Ectodermal cell (in vitro differentiated cells): ENCODE results near the gene RASIP1. TPM values are rescaled to one million over a fixed set of nuclear protein-coding genes. Genes with fewer than 3 reads are reported as not detected.
A peak's percentile ranks its signal among the peaks of the same experiment; 100 is the strongest.
"Not testable (repeated sequence)": the region's sequence is repeated elsewhere in the genome, so short reads cannot be mapped to it uniquely, and the experiment has no call there.

Source experiments
- H3K27ac ChIP-seq: 2 replicates; pipeline ENCODE4 v1.7.0; 2013; ENCODE audit warnings: mild to moderate bottlenecking, low read depth, low read length; ENCODE audit not compliant: insufficient read depth, poor library complexity, severe bottlenecking
- H3K27me3 ChIP-seq: 2 replicates; pipeline ENCODE4 v1.7.0; 2013; ENCODE audit warnings: mild to moderate bottlenecking, low read length; ENCODE audit not compliant: insufficient read depth, control insufficient read depth, poor library complexity, severe bottlenecking
- H3K36me3 ChIP-seq: one replicate; pipeline ENCODE4 v1.7.0; 2013; ENCODE audit warnings: low read length; ENCODE audit not compliant: control insufficient read depth, insufficient read depth
- H3K4me1 ChIP-seq: one replicate; pipeline ENCODE4 v1.7.0; 2013; ENCODE audit warnings: low read length; ENCODE audit not compliant: control insufficient read depth, insufficient read depth
- H3K4me3 ChIP-seq: 2 replicates; pipeline ENCODE4 v1.7.0; 2013; ENCODE audit warnings: low read depth, low read length, control low read depth; ENCODE audit not compliant: insufficient read depth
- H3K9me3 ChIP-seq: 2 replicates; pipeline ENCODE4 v1.7.0; 2013; ENCODE audit warnings: mild to moderate bottlenecking, low read length, moderate library complexity; ENCODE audit not compliant: control insufficient read depth
- WGBS, 2 experiments: methylation state at CpG; one replicate each; pipeline ENCODE4 v1.1.7; 2013; ENCODE audit warnings: missing lambda C conversion rate in 2 of 2; 5-methylcytosine and 5-hydroxymethylcytosine counted together
- polyA plus RNA-seq, 4 experiments: library from polyadenylated mRNA; stranded (reverse); fragments of 50-300 nt; gene quantifications; one replicate each; pipeline ENCODE4 v1.2.3, GENCODE V29; 2013

Gene RASIP1, protein sequence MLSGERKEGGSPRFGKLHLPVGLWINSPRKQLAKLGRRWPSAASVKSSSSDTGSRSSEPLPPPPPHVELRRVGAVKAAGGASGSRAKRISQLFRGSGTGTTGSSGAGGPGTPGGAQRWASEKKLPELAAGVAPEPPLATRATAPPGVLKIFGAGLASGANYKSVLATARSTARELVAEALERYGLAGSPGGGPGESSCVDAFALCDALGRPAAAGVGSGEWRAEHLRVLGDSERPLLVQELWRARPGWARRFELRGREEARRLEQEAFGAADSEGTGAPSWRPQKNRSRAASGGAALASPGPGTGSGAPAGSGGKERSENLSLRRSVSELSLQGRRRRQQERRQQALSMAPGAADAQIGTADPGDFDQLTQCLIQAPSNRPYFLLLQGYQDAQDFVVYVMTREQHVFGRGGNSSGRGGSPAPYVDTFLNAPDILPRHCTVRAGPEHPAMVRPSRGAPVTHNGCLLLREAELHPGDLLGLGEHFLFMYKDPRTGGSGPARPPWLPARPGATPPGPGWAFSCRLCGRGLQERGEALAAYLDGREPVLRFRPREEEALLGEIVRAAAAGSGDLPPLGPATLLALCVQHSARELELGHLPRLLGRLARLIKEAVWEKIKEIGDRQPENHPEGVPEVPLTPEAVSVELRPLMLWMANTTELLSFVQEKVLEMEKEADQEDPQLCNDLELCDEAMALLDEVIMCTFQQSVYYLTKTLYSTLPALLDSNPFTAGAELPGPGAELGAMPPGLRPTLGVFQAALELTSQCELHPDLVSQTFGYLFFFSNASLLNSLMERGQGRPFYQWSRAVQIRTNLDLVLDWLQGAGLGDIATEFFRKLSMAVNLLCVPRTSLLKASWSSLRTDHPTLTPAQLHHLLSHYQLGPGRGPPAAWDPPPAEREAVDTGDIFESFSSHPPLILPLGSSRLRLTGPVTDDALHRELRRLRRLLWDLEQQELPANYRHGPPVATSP
- polyA plus RNA-seq (2013, experiment 1 of 4), result 2.0 TPM
- 2.5 TPM for polyA plus RNA-seq (2013, experiment 2 of 4)
- polyA plus RNA-seq (2013, experiment 3 of 4), result 2.7 TPM
- 2.5 TPM for polyA plus RNA-seq (2013, experiment 4 of 4)

DNA sequence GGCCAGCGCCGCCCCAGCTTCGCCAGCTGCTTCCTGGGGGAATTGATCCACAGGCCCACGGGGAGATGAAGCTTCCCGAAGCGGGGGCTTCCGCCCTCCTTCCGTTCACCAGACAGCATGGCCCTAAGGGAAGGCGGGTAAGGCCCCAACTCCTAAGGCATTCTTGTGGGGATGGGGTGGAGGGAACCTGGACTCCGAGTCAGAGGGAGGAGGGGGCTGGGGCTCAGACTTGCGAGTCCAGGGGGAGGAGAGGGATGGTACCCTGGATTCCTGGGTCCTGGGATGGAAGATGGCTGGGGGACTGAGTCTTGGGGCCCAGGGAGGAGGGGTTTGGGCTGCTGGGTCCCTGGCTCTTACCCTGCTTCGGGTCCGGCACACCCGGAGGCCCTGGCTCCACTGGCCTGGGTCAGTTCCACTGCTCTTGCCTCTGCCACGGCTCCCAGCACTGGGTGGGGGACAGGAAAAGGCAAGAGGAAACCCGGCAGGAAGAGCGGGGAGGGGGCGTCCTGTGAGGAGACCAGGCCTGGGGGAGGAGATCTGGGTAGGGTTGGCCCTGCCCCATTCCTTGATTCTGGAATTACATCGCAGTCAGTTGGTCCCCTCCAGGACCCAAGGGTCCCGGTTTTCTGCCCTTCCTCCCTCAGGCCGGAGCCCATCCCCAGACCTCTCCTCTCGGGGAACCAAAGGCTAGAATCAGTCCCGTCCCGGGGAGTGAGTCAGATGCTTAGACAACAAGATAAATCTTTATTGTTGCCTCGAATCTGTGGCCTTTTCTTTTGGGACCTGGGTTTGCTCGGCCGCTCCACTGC is at the start of gene RASIP1:
Gene RASIP1, minus strand, starts transcription at position 447 of the 809 bp plus-strand sequence. Its CDS starts 328 bp downstream, at position 119.
- Histone ChIP-seq H3K27ac (no peak within 1 kb of the TSS), H3K27me3 (peaks cover 25% of the 10 kb centered on the region), H3K4me1 (peaks cover 5% of the 10 kb centered on the region), H3K36me3 (no peaks in the 10 kb centered on the region), H3K4me3 (peak within 1 kb of the TSS; percentile 51), H3K9me3 (no peaks in the 10 kb centered on the region)
- WGBS, 2 experiments, result 83 to 87% methylated on average over 27 of the region's 27 CpGs

DNA sequence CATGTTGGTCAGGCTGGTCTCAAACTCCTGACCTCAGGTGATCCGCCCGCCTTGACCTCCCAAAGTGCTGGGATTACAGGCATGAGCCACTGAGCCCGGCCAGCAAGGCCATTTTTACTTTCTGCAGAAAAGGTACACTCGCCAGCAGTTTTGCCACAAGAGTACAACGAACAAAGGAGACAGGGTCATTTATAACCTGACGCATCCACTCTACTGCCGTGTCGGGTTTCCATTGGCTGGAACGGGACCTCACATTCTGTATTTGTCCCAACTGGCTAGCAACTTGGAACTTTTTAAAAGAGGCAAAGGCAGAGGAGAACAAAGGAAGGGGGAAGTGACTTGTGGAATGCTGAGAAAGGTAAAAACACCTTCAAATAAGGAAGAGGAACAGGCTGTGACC is 46.9 kb upstream of the RASIP1 start:
- H3K27me3 ChIP-seq, H3K4me3 ChIP-seq, H3K4me1 ChIP-seq, H3K9me3 ChIP-seq, H3K36me3 ChIP-seq, H3K27ac ChIP-seq: not testable (repeated sequence)
- WGBS, 2 experiments, result 91 to 93% methylated on average over 9 of the region's 9 CpGs

DNA sequence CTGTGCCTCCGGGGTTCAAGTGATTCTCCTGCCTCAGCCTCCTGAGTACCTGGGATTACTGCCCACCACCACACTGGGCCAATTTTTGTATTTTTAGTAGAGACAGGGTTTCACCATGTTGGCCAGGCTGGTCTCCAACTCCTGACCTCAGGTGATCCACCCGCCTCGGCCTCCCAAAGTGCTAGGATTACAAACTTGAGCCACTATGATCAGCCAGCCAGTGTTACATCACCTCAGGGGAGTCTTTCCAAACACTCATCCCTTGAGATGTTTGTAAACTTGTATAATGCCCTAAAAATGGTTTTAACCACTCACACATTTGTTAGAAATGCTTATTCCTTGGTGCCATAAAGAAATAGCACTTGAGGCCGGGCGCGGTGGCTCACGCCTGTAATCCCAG is 46.0 kb upstream of the RASIP1 start:
- H3K27ac ChIP-seq, H3K4me1 ChIP-seq, H3K4me3 ChIP-seq, H3K27me3 ChIP-seq, H3K9me3 ChIP-seq, H3K36me3 ChIP-seq: not testable (repeated sequence)
- WGBS, 2 experiments, result 90 to 96% methylated on average over 7 of the region's 7 CpGs

DNA sequence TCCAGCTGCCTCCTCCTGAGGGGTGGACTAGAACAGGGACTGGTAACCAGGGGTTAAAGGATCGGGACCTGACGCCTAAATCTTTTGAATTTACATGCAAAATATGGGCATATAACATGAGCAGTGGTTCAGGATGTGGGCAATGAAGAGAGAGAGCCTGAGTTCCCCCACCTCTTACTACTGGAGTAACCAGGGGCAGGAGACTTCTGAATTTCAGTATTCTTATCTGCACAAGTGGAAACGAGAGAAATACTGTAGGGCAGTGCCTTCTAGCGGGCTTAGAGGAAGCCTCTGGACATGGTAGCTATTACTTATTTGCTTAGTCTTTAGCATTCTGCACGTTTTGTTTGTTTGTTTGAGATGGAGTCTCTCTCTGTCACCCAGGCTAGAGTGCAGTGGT is 44.1 kb upstream of the RASIP1 start:
- H3K27ac ChIP-seq, result no peak overlapping the region
- no peaks in the 10 kb centered on the region for H3K9me3 ChIP-seq
- no peaks in the 10 kb centered on the region for H3K36me3 ChIP-seq
- H3K4me1 ChIP-seq, result no peaks in the 10 kb centered on the region
- no peaks in the 10 kb centered on the region for H3K27me3 ChIP-seq
- no peak overlapping the region for H3K4me3 ChIP-seq
- WGBS, 2 experiments, result 80 to 90% methylated on average over 5 of the region's 5 CpGs

DNA sequence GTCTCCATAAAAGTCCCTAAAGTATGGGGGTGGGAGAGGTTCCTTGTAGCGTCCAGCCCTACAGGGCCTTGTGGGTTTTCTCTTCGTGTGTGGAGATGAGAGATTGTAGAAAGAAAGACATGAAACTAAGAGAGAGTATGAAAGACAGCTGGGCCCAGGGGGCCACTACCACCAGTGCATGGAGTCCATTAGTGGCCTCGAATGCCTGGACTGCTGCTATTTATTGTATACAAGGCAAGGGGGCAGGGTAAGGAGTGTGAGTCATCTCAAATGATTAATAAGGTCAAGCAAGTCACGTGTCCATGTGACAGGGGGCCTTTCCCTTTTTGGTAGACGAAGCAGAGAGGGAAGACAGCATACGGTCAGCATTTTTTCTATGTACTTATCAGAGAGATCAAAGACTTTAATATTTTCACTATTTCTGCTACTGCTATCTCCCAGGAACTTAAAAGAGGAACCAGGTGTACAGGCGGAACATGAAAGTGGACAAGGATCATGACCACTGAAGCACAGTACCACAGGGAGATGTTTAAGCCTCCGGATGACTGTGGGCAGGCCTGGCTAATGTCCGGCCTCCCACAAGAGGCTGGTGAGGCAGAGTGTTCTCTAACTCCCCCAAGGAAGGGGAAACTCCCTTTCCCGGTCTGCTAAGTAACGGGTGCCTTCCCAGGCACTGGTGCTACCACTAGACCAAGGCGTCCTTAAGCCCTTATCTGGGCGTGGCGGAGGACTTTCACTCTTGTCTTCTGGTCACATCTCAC is 40.4 kb upstream of the RASIP1 start:
- H3K4me3 ChIP-seq, result no peak overlapping the region
- H3K27me3 ChIP-seq, result no peaks in the 10 kb centered on the region
- H3K36me3 ChIP-seq, result no peaks in the 10 kb centered on the region
- WGBS, 2 experiments, result 90 to 91% methylated on average over 14 of the region's 14 CpGs
- H3K27ac ChIP-seq, result no peak overlapping the region
- no peaks in the 10 kb centered on the region for H3K9me3 ChIP-seq
- no peaks in the 10 kb centered on the region for H3K4me1 ChIP-seq

DNA sequence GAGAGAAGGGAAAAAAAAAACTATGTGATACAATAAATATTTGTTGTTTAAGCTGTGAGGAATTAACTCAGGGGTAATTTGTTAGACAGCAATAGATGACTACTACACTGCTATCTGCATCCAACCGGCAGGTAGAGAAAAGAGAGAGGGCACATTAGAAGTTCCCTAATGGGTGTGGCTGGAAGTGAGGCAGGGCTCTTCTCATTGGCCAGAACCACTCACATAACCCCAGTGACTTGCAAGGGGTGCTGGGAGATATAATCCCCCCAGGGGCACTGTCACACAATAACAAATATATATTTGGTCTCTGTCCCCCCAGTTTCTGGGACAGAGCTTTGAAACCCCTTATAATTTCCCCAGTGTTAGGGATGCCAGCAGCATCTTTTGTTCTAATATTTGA is 39.2 kb upstream of the RASIP1 start:
- WGBS, 2 experiments, result 56 to 93% methylated on average over 1 of the region's 1 CpG
- Histone ChIP-seq H3K27ac (no peak overlapping the region), H3K27me3 (no peaks in the 10 kb centered on the region), H3K4me1 (no peaks in the 10 kb centered on the region), H3K4me3 (no peak overlapping the region), H3K36me3 (no peaks in the 10 kb centered on the region), H3K9me3 (no peaks in the 10 kb centered on the region)

DNA sequence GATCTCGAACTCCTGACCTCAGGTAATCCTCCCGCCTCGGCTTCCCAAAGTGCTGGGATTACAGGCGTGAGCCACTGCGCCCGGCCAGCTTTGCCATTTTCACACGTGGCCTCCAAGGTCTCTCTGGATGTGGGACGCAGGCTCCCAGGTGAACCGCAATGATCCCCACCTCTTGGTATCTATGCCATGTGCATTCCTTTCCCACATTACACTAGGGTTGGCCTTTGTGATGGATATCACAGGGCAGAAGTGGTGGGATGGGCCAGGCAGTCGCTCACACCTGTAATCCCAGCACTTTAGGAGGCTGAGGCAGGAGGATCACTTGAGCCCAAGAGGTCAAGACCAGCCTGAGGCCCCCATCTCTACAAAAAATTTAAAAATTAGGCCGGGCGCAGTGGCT is 37.3 kb upstream of the RASIP1 start:
- Histone ChIP-seq H3K4me1 (no peaks in the 10 kb centered on the region), H3K36me3 (no peaks in the 10 kb centered on the region), H3K9me3 (no peaks in the 10 kb centered on the region), H3K4me3 (no peak overlapping the region), H3K27ac (no peak overlapping the region), H3K27me3 (no peaks in the 10 kb centered on the region)
- WGBS, 2 experiments, result 88 to 89% methylated on average over 12 of the region's 12 CpGs

DNA sequence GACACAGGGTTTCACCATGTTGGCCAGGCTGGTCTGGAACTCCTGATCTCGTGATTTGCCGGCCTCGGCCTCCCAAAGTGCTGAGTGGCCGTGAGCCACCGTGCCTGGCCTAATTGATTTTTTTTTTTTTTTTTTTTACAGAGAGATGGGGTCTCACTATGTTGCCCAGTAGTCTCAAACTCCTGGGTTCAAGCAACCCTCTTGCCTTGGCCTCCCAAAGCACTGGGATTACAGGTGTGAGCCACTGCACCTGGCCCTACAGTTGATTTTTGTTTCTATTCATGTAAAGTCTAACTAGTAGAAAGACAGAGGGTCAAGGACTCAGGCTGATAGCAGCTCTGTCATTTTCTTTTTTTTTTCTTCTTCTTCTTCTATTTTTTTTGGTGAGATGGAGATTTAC is 36.7 kb upstream of the RASIP1 start:
- H3K27me3 ChIP-seq, result no peaks in the 10 kb centered on the region
- no peak overlapping the region for H3K4me3 ChIP-seq
- no peaks in the 10 kb centered on the region for H3K9me3 ChIP-seq
- no peak overlapping the region for H3K27ac ChIP-seq
- 92 to 97% methylated on average over 5 of the region's 5 CpGs for WGBS, 2 experiments
- H3K36me3 ChIP-seq, result no peaks in the 10 kb centered on the region
- H3K4me1 ChIP-seq, result no peaks in the 10 kb centered on the region

DNA sequence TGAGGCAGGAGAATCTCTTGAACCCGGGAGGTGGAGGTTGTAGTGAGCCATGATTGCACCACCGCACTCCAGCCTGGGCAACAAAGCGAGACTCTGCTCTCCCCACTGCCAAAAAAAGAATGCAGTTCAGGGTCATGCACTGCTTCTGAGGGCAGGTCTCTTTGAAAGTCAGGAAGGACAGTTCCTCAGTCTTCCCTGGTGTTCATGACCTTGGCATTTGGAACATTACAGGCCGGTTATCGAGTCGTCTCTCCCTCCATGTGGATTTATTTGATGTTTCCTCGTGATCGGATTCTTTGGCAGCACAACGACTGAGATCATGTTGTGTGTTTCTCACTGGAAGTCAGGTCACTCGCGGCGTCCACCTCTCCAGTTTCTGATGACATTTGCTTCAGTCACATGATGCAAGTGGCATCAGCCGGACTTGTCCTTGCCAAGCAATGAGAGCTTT is 32.1 kb upstream of the RASIP1 start:
- no peaks in the 10 kb centered on the region for H3K27me3 ChIP-seq
- H3K27ac ChIP-seq, result no peak overlapping the region
- H3K36me3 ChIP-seq, result no peaks in the 10 kb centered on the region
- 93 to 94% methylated on average over 13 of the region's 13 CpGs for WGBS, 2 experiments
- no peak overlapping the region for H3K4me3 ChIP-seq
- H3K9me3 ChIP-seq, result no peaks in the 10 kb centered on the region
- no peaks in the 10 kb centered on the region for H3K4me1 ChIP-seq
